Memory B cell (primary cell): ENCODE data around the gene TYMP.
"Not testable (repeated sequence)": the region's sequence is repeated elsewhere in the genome, so short reads cannot be mapped to it uniquely, and the experiment has no call there.

ENCODE experiments used
- ATAC-seq: fragments of 150-1000 bp; cut with Tn5 transposase; 2 replicates; pipeline ENCODE4 v1.10.0; 2021; ENCODE audit warnings: low read depth, mild to moderate bottlenecking, moderate library complexity
- DNase-seq, 2 donors: peaks; one replicate each; pipeline ENCODE4 v3.0.0; 2022; ENCODE audit warnings: low spot score in 2 of 2
- H3K27ac Mint-ChIP-seq: one replicate; pipeline ENCODE4 v1.8.0; 2022; ENCODE audit warnings: mild to moderate bottlenecking, moderate library complexity, mixed read lengths
- H3K27me3 Mint-ChIP-seq: one replicate; pipeline ENCODE4 v1.8.0; 2022; ENCODE audit warnings: mixed read lengths
- H3K36me3 Mint-ChIP-seq: one replicate; pipeline ENCODE4 v1.8.0; 2022; ENCODE audit warnings: mild to moderate bottlenecking, mixed read lengths
- H3K4me1 Mint-ChIP-seq: one replicate; pipeline ENCODE4 v1.8.0; 2022; ENCODE audit warnings: mixed read lengths
- H3K4me3 Mint-ChIP-seq: one replicate; pipeline ENCODE4 v1.8.0; 2022; ENCODE audit warnings: mild to moderate bottlenecking, moderate library complexity, mixed read lengths
- H3K9me3 Mint-ChIP-seq: one replicate; pipeline ENCODE4 v1.8.0; 2022; ENCODE audit warnings: mixed read lengths

Gene TYMP

GRCh38 chr22:50526108-50526833 lies 3.5 kb downstream of the TYMP start:
- Mint-ChIP-seq H3K27me3 (no peaks in the 10 kb centered on the region), H3K4me1 (peaks cover 24% of the 10 kb centered on the region), H3K9me3 (no peaks in the 10 kb centered on the region), H3K36me3 (peaks cover 3% of the 10 kb centered on the region), H3K27ac (peak overlapping the region; percentile 95), H3K4me3 (peak overlapping the region; percentile 88)
- DNase-seq (peak; percentile 82 to 95), ATAC-seq (peak; percentile 26)

DNA sequence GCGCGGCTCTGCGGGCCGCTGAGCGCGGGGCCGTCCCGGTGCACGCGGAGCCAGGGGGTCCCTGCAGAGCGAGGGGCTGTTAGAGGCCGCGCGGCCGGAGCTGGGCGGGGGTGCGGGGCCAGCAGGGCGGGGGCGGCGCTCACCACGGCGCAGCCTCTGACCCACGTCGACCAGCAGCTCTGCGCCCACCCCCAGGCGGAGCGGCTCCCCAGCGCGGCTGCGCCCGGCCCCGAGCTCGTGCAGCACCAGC lies 4.0 kb downstream of the TYMP start:
- Mint-ChIP-seq H3K9me3 (no peaks in the 10 kb centered on the region), H3K27me3 (no peaks in the 10 kb centered on the region), H3K4me3 (peak overlapping the region; percentile 88), H3K4me1 (peaks cover 24% of the 10 kb centered on the region), H3K27ac (peak overlapping the region; percentile 95), H3K36me3 (peaks cover 5% of the 10 kb centered on the region)
- DNase-seq: no peak
- no peak for ATAC-seq

GRCh38 chr22:50525104-50525857 lies 4.5 kb downstream of the TYMP start, which contains the start of gene SCO2:
Gene SCO2 (minus strand): TSS chr22:50525598. CDS start chr22:50524411, 1,187 bp downstream.
- H3K4me1 Mint-ChIP-seq: peaks cover 24% of the 10 kb centered on the region
- peak within 1 kb of the TSS; percentile 88 for H3K4me3 Mint-ChIP-seq
- H3K27me3 Mint-ChIP-seq: no peaks in the 10 kb centered on the region
- H3K27ac Mint-ChIP-seq: peak within 1 kb of the TSS; percentile 95
- H3K36me3 Mint-ChIP-seq: peaks cover 5% of the 10 kb centered on the region
- DNase-seq (peak; percentile 96 to 97), ATAC-seq (peak; percentile 58)
- H3K9me3 Mint-ChIP-seq: no peaks in the 10 kb centered on the region

GRCh38 chr22:50524676-50525103 lies 5.1 kb downstream of the TYMP start:
- Mint-ChIP-seq H3K4me3 (peak overlapping the region; percentile 88), H3K9me3 (no peaks in the 10 kb centered on the region), H3K4me1 (peaks cover 24% of the 10 kb centered on the region), H3K27me3 (no peaks in the 10 kb centered on the region), H3K36me3 (peaks cover 5% of the 10 kb centered on the region), H3K27ac (peak overlapping the region; percentile 95)
- DNase-seq: no peak
- no peak for ATAC-seq

DNA sequence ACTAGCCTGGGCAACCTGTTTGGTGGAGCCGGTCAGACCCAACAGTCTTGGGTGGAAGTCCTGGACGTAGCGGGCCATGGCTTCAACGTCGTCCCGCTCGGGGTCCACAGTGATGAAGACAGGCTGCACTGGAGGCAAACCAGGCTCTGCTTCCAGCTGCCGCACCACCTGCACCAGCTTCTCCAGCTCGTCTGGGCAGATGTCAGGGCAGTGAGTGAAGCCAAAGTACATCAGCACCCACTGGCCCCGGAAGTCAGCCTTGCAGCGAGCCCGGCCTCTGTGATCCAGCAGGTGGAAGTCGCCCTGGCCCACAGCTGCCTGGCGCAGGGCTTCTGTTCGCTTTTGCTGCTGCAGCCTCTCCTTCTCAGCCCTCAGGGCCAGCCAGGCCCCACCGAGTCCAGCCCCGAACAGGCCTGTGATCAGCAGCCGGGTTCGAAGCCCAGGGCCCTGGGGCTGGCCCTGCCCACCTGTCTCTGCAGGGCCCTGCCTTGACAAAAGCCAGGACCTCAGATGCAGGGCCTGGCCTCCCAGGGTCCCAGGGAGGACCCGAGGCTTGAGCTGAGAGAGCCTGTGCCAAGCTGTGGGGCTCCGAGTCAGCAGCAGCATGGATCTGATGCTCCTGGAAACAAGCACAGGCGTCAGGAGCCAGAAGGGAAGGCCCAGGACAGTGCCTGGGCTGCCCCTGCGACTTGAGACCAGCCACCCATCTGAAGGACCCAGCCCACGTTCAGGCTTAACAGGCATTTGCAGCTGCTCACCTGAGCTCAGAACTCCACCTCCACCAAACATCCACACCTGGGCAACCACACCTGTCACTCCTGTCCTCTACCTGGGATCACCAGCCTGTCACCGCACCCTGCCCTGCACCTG lies 5.8 kb downstream of the TYMP start:
- peak overlapping the region; percentile 95 for H3K27ac Mint-ChIP-seq
- H3K4me1 Mint-ChIP-seq: peaks cover 24% of the 10 kb centered on the region
- peak overlapping the region; percentile 88 for H3K4me3 Mint-ChIP-seq
- H3K36me3 Mint-ChIP-seq: peaks cover 5% of the 10 kb centered on the region
- DNase-seq (peak in 1 of 2 donors; percentile 20), ATAC-seq (no peak)
- H3K9me3 Mint-ChIP-seq: no peaks in the 10 kb centered on the region
- H3K27me3 Mint-ChIP-seq: no peaks in the 10 kb centered on the region

DNA sequence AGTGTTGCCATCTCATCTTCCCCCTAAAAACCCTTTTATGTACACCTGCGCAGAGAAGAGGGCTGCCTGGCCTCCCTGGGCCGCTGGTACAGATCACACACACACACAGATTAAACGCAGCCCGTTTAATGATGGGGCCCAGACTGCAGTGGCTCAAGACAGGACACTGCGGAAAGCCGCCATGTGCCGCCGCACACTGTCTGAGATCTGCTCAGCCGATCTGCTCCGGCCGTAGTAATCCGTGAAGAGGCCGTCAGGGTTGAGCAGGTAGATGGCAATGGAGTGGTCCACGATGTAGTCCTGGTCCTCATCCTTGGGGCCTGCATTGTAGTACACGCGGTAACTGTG lies 6.4 kb downstream of the TYMP start:
- no peak for ATAC-seq
- no peaks in the 10 kb centered on the region for H3K27me3 Mint-ChIP-seq
- peaks cover 5% of the 10 kb centered on the region for H3K36me3 Mint-ChIP-seq
- no peak overlapping the region for H3K27ac Mint-ChIP-seq
- peaks cover 21% of the 10 kb centered on the region for H3K4me1 Mint-ChIP-seq
- DNase-seq: no peak
- H3K9me3 Mint-ChIP-seq: no peaks in the 10 kb centered on the region
- peak overlapping the region; percentile 5 for H3K4me3 Mint-ChIP-seq

DNA sequence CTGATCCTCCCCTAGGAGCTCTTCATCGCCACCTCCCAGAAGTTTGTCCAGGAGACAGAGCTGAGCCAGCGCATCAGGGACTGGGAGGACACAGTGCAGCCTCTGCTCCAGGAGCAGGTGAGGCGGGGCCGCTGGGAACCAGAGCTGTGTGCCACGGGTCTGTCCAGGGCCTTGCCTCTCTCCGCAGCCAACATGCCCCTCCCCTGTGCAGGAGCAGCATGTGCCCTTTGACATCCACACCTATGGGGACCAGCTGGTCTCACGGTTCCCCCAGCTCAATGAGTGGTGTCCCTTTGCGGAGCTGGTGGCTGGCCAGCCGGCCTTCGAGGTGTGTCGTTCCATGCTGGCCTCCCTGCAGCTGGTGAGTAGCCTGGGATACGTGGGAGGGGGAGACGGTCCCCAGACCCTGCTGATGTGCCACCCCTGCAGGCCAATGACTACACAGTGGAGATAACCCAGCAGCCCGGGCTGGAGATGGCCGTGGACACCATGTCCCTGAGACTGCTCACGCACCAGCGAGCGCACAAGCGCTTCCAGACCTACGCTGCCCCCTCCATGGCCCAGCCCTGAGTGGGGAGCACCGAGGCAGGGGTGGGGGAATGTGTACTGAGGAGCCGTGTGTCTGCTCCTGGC lies 6.9 kb downstream of the TYMP start:
- Mint-ChIP-seq H3K9me3 (no peaks in the 10 kb centered on the region), H3K27me3 (no peaks in the 10 kb centered on the region), H3K27ac (no peak overlapping the region), H3K4me1 (peaks cover 20% of the 10 kb centered on the region), H3K36me3 (peaks cover 5% of the 10 kb centered on the region), H3K4me3 (peak overlapping the region; percentile 5)
- ATAC-seq (no peak), DNase-seq (no peak)

DNA sequence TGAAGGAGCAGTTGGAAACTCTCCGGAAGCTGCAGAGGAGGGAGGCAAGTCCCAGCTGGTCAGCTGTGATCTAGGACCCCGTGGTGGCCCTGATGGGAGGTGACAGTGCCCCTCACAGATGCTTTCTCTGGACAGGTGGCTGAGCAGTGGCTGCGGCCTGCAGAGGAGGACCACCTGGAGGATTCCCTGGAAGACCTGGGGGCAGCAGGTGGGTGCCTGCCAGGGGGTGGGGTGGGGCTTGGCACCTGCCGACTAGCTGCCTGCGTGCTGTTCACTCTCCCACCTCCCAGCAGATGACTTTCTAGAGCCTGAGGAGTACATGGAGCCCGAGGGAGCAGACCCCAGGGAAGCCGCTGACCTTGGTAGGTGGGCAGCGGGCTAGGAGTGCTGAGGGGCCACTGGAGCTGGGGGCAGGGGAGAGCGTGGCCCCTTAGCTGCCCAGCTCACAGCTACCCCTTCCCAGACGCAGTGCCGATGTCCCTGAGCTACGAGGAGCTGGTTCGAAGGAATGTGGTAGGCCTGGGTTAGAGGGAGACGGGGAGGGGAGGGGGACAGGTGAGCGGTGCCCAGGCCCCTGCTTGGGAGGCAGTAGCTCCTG lies 7.5 kb downstream of the TYMP start:
- no peak overlapping the region for H3K4me3 Mint-ChIP-seq
- H3K9me3 Mint-ChIP-seq: no peaks in the 10 kb centered on the region
- ATAC-seq (no peak), DNase-seq (no peak)
- peaks cover 5% of the 10 kb centered on the region for H3K36me3 Mint-ChIP-seq
- peaks cover 15% of the 10 kb centered on the region for H3K4me1 Mint-ChIP-seq
- H3K27me3 Mint-ChIP-seq: no peaks in the 10 kb centered on the region
- no peak overlapping the region for H3K27ac Mint-ChIP-seq

- no peak overlapping the region for H3K27ac Mint-ChIP-seq
- no peaks in the 10 kb centered on the region for H3K27me3 Mint-ChIP-seq
- peaks cover 9% of the 10 kb centered on the region for H3K4me1 Mint-ChIP-seq
- no peak overlapping the region for H3K4me3 Mint-ChIP-seq
- DNase-seq (no peak), ATAC-seq (no peak)
- no peaks in the 10 kb centered on the region for H3K9me3 Mint-ChIP-seq
- peaks cover 5% of the 10 kb centered on the region for H3K36me3 Mint-ChIP-seq
Measured at GRCh38 chr22:50521710-50522109, 8.1 kb downstream of the TYMP start.

- H3K4me1 Mint-ChIP-seq: peaks cover 8% of the 10 kb centered on the region
- peaks cover 5% of the 10 kb centered on the region for H3K36me3 Mint-ChIP-seq
Measured at GRCh38 chr22:50520826-50521453, 8.9 kb downstream of the TYMP start.

GRCh38 chr22:50520184-50520583 lies 9.6 kb downstream of the TYMP start:
- DNase-seq, ATAC-seq, H3K9me3 Mint-ChIP-seq, H3K27me3 Mint-ChIP-seq, H3K36me3 Mint-ChIP-seq, H3K4me3 Mint-ChIP-seq, H3K27ac Mint-ChIP-seq: not testable (repeated sequence)
- H3K4me1 Mint-ChIP-seq: peaks cover 10% of the 10 kb centered on the region

More at GRCh38 chr22:50520826-50521453, 8.9 kb downstream of the TYMP start:
- ATAC-seq (no peak), DNase-seq (no peak)
- Mint-ChIP-seq H3K9me3 (no peaks in the 10 kb centered on the region), H3K4me3 (no peak overlapping the region), H3K27me3 (no peaks in the 10 kb centered on the region), H3K27ac (no peak overlapping the region)

DNA sequence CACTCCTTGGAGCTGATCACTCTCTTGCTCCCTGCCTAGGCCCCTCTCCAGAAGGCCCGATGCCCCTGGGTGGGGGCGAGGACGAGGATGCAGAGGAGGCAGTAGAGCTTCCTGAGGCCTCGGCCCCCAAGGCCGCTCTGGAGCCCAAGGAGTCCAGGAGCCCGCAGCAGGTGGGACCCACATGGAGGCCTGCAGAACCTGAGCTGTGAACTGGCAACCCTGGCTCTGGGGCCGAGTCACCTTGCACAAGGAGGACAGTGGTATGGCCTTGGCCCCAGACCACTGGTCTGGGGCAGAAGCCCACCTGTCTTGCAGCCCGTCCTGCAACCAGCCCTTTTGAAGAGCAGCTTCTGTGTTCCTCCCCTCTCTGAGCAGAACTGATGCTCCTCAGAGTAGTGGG lies 10.7 kb downstream of the TYMP start:
- DNase-seq (no peak), ATAC-seq (no peak)
- no peaks in the 10 kb centered on the region for H3K27me3 Mint-ChIP-seq
- H3K36me3 Mint-ChIP-seq: peaks cover 14% of the 10 kb centered on the region
- H3K4me1 Mint-ChIP-seq: peaks cover 8% of the 10 kb centered on the region
- H3K9me3 Mint-ChIP-seq: no peaks in the 10 kb centered on the region
- no peak overlapping the region for H3K4me3 Mint-ChIP-seq
- no peak overlapping the region for H3K27ac Mint-ChIP-seq

GRCh38 chr22:50518606-50519005 lies 11.2 kb downstream of the TYMP start:
- no peak overlapping the region for H3K27ac Mint-ChIP-seq
- no peak for DNase-seq
- no peak overlapping the region for H3K4me3 Mint-ChIP-seq
- H3K9me3 Mint-ChIP-seq: no peaks in the 10 kb centered on the region
- peaks cover 8% of the 10 kb centered on the region for H3K4me1 Mint-ChIP-seq
- ATAC-seq: no peak
- peaks cover 14% of the 10 kb centered on the region for H3K36me3 Mint-ChIP-seq
- H3K27me3 Mint-ChIP-seq: no peaks in the 10 kb centered on the region
